IPS DF 19.7 (cell line): ENCODE data around the gene OSBPL10.

ENCODE experiments used
- DNase-seq: peaks from one replicate; pipeline ENCODE4 v3.0.0-alpha.2; 2013; ENCODE audit warnings: low read depth, low spot score

OSBPL10 gene

GRCh38 chr3:31772758-31773473 lies 208.1 kb downstream of the OSBPL10 start:
- no peak for DNase-seq

GRCh38 chr3:31772272-31772671 lies 208.8 kb downstream of the OSBPL10 start:
- DNase-seq, result no peak

- DNase-seq, result no peak
Measured at GRCh38 chr3:31770822-31771326, 210.2 kb downstream of the OSBPL10 start.

GRCh38 chr3:31768479-31769125 lies 212.5 kb downstream of the OSBPL10 start:
- peak; percentile 5 for DNase-seq

- no peak for DNase-seq
Measured at GRCh38 chr3:31767920-31768319, 213.1 kb downstream of the OSBPL10 start.

GRCh38 chr3:31766669-31767068 lies 214.4 kb downstream of the OSBPL10 start:
- DNase-seq, result no peak

GRCh38 chr3:31765871-31766270 lies 215.2 kb downstream of the OSBPL10 start:
- DNase-seq, result no peak

- DNase-seq, result no peak
Measured at GRCh38 chr3:31763731-31764130, 217.3 kb downstream of the OSBPL10 start.

- no peak for DNase-seq
Measured at GRCh38 chr3:31762888-31763351, 218.1 kb downstream of the OSBPL10 start.

- DNase-seq, result no peak
Measured at GRCh38 chr3:31762097-31762764, 218.8 kb downstream of the OSBPL10 start.

GRCh38 chr3:31760654-31761053 lies 220.4 kb downstream of the OSBPL10 start:
- no peak for DNase-seq

- DNase-seq, result no peak
Measured at GRCh38 chr3:31758322-31758965, 222.6 kb downstream of the OSBPL10 start.

- no peak for DNase-seq
Measured at GRCh38 chr3:31755926-31756658, 225.0 kb downstream of the OSBPL10 start.

GRCh38 chr3:31754575-31755278 lies 226.3 kb downstream of the OSBPL10 start:
- DNase-seq, result no peak

GRCh38 chr3:31753050-31753425 lies 228.0 kb downstream of the OSBPL10 start:
- no peak for DNase-seq

- DNase-seq, result no peak
Measured at GRCh38 chr3:31752305-31753049, 228.6 kb downstream of the OSBPL10 start.

- DNase-seq, result no peak
Measured at GRCh38 chr3:31750341-31750740, 230.7 kb downstream of the OSBPL10 start.

GRCh38 chr3:31748933-31749295 lies 232.1 kb downstream of the OSBPL10 start:
- DNase-seq, result no peak

GRCh38 chr3:31748281-31748932 lies 232.7 kb downstream of the OSBPL10 start:
- no peak for DNase-seq

- DNase-seq, result no peak
Measured at GRCh38 chr3:31747785-31748184, 233.3 kb downstream of the OSBPL10 start.
